ENCODE data around the gene SLC17A4.

DNA sequence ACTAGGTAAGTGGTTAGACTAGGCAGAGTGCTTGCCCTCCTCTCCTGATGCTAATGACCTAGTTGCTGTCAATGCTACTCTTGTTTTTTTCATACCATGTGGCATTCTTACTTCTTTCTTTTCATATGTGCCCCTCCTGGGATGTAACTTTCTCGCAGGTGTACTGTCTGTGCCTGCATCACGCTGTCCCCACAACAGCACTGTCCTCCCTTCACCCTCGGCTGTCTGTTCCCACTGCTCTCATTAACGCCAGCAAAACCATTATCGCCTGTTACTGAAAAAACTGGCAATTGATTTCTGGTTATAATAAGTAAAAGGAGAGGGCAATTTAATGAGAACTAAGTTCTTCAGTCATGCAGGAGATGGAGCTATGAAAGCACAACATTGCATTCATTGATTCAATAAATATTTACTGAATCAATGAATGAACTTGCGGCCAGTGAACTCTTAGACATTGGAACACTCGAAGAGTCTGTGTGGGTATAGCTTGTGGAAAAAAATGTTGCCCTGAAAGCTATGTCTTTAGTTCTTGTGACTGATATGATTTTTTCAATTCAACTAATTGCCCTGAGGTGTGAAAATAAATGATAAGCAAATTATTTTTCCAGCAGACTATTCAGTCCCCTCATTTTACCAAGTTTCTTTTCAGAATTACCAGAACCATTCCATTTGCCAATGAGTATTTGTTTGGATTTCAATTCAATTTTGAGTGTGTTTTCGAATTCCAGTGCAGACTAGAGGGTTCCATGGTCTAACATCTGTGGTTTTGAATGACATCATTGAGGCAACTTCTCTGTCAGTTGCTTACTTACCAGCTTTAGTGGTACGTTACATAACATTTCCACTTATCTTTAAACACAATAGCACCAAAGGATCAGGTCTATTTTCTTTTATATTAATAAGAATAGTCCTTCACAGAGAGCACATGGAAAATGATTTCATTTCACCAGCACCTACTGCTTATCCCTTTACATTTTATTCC lies 2.1 kb downstream of the SLC17A4 start:
- TF ChIP-seq, protein P1, sequence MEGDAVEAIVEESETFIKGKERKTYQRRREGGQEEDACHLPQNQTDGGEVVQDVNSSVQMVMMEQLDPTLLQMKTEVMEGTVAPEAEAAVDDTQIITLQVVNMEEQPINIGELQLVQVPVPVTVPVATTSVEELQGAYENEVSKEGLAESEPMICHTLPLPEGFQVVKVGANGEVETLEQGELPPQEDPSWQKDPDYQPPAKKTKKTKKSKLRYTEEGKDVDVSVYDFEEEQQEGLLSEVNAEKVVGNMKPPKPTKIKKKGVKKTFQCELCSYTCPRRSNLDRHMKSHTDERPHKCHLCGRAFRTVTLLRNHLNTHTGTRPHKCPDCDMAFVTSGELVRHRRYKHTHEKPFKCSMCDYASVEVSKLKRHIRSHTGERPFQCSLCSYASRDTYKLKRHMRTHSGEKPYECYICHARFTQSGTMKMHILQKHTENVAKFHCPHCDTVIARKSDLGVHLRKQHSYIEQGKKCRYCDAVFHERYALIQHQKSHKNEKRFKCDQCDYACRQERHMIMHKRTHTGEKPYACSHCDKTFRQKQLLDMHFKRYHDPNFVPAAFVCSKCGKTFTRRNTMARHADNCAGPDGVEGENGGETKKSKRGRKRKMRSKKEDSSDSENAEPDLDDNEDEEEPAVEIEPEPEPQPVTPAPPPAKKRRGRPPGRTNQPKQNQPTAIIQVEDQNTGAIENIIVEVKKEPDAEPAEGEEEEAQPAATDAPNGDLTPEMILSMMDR (IDR thresholded peaks at IDR 0.05; ENCODE audit: low read length): no peak
- no peak for TF ChIP-seq EZH2 (optimal IDR thresholded peaks at IDR 0.05; ENCODE audit: low read depth, low read length)

Data from MM.1S (cell line).